Stimulated activated CD8-positive, alpha-beta memory T cell treated with anti-CD3 and anti-CD28 coated beads, Interleukin-2, amount 100 ng/mL, for 48 hours (primary cell): ENCODE measurements around the gene LUZP1.
A peak's percentile ranks its signal among the peaks of the same experiment; 100 is the strongest.

Experiments
- DNase-seq, 2 donors: peaks; one replicate each; pipeline ENCODE4 v3.0.0-alpha.2; 2020; ENCODE audit warnings: low read depth in 2 of 2

LUZP1 gene

GRCh38 chr1:23116921-23117699 is 51.5 kb downstream of the LUZP1 start:
- DNase-seq: no peak

- DNase-seq: no peak
These were observed 52.3 kb downstream of the LUZP1 start for GRCh38 chr1:23116216-23116836.

GRCh38 chr1:23114424-23115079 is 54.1 kb downstream of the LUZP1 start:
- no peak for DNase-seq

- no peak for DNase-seq
These were observed 56.8 kb downstream of the LUZP1 start for GRCh38 chr1:23111600-23112535.

- DNase-seq: no peak
These were observed 58.3 kb downstream of the LUZP1 start for GRCh38 chr1:23110391-23110790.

- no peak for DNase-seq
These were observed 59.6 kb downstream of the LUZP1 start for GRCh38 chr1:23108918-23109533.

- DNase-seq: no peak
These were observed 65.4 kb downstream of the LUZP1 start for GRCh38 chr1:23103001-23103889.

- DNase-seq: no peak
These were observed 66.4 kb downstream of the LUZP1 start for GRCh38 chr1:23102289-23102688.

GRCh38 chr1:23101887-23102286 is 66.8 kb downstream of the LUZP1 start:
- DNase-seq: no peak

- no peak for DNase-seq
These were observed 67.4 kb downstream of the LUZP1 start for GRCh38 chr1:23101101-23101827.

GRCh38 chr1:23100074-23100748 is 68.4 kb downstream of the LUZP1 start:
- DNase-seq: peak in 1 of 2 donors; percentile 13

GRCh38 chr1:23099171-23099536 is 69.5 kb downstream of the LUZP1 start:
- DNase-seq: no peak

GRCh38 chr1:23098463-23099170 is 70.0 kb downstream of the LUZP1 start:
- peak in 1 of 2 donors; percentile 20 for DNase-seq

- no peak for DNase-seq
These were observed 71.3 kb downstream of the LUZP1 start for GRCh38 chr1:23097316-23097715.

- DNase-seq: no peak
These were observed 76.2 kb downstream of the LUZP1 start for GRCh38 chr1:23092447-23092846.

GRCh38 chr1:23091545-23091944 is 77.1 kb downstream of the LUZP1 start:
- DNase-seq: no peak

GRCh38 chr1:23090056-23090455 is 78.6 kb downstream of the LUZP1 start:
- no peak for DNase-seq

- no peak for DNase-seq
These were observed 80.6 kb downstream of the LUZP1 start for GRCh38 chr1:23088027-23088426.
